Endothelial cell of umbilical vein (primary cell): Measurements from ENCODE around the gene HPX. TPM values are rescaled to one million over a fixed set of nuclear protein-coding genes. Genes with fewer than 3 reads are reported as not detected.

Experiments used
- BruUV-seq: library from RNA; stranded (reverse); fragments of 400-500 nt; replicated peaks from 2 replicates; lab custom pipeline; 2021; lab: Mats Ljungman, UMichigan
- CTCF ChIA-PET: fragments of 300-600, 350-600 bp; sonication (Branson Sonifier 250); formaldehyde crosslinking; loops from one replicate; lab custom pipeline; 2021; ENCODE audit warnings: antibody characterized with exemption, inconsistent platforms; lab: Charles Lee
- POLR2A ChIA-PET: fragments of 300-600, 350-600 bp; sonication (Branson Sonifier 250); formaldehyde crosslinking; loops from one replicate; lab custom pipeline; 2021; ENCODE audit warnings: antibody characterized with exemption, inconsistent platforms; lab: Charles Lee
- DNase-seq: peaks from one replicate; pipeline ENCODE4 v3.0.0-alpha.2; 2011; ENCODE audit warnings: low read depth, low spot score
- FAIRE-seq: peaks from 2 replicates; lab custom pipeline; 2011; peaks lifted over from hg19 to GRCh38; lab: Jason Lieb, UNC
- H2AFZ ChIP-seq: 2 replicates; pipeline ENCODE4 v1.6.0; 2012; ENCODE audit warnings: low read depth, low read length, control low read depth, inconsistent platforms
- H3K27ac ChIP-seq: 2 replicates; pipeline ENCODE4 v1.5.1; 2011; ENCODE audit warnings: low read depth, mild to moderate bottlenecking, control low read depth, low read length, moderate library complexity; ENCODE audit not compliant: insufficient read depth
- H3K27me3 ChIP-seq, 2 experiments: 2 replicates each; pipeline versions ENCODE4 v1.6.0 to v1.6.1; 2011; ENCODE audit warnings: low read length in 2 of 2, mixed read lengths in 1 of 2; ENCODE audit not compliant: control insufficient read depth in 2 of 2, insufficient read depth in 2 of 2
- H3K36me3 ChIP-seq, 2 experiments: 2 replicates in 1 of 2; 3 replicates in 1 of 2; pipeline ENCODE4 v1.5.1; 2011; ENCODE audit warnings: low read length in 2 of 2, mild to moderate bottlenecking in 1 of 2, moderate library complexity in 1 of 2; ENCODE audit not compliant: control insufficient read depth in 2 of 2, insufficient read depth in 2 of 2; ENCODE audit errors: extremely low read depth in 1 of 2
- H3K4me1 ChIP-seq: 3 replicates; pipeline ENCODE4 v1.5.1; 2011; ENCODE audit warnings: mild to moderate bottlenecking, low read length; ENCODE audit not compliant: control insufficient read depth, insufficient read depth; ENCODE audit errors: extremely low read depth
- H3K4me2 ChIP-seq: 2 replicates; pipeline ENCODE4 v1.6.1; 2011; ENCODE audit warnings: low read length, control low read depth, mixed read lengths; ENCODE audit not compliant: insufficient read depth
- H3K4me3 ChIP-seq, 3 experiments: fragments of 200-600 bp in 1 of 3; sonication (generic), shearing (Covaris generic) in 1 of 3; replicated peaks in 1 of 3; 2 replicates each; pipeline ENCODE4 v1.5.1; 2011 to 2016; ENCODE audit warnings: control low read depth in 3 of 3, low read length in 3 of 3, mild to moderate bottlenecking in 2 of 3, inconsistent platforms in 1 of 3, low read depth in 1 of 3, moderate library complexity in 1 of 3; ENCODE audit not compliant: insufficient read depth in 1 of 3
- H3K79me2 ChIP-seq: 2 replicates; pipeline ENCODE4 v1.6.0; 2012; ENCODE audit warnings: low read length, inconsistent platforms; ENCODE audit not compliant: control insufficient read depth, insufficient read depth
- H3K9ac ChIP-seq: replicated peaks from 2 replicates; pipeline ENCODE3; 2011; ENCODE audit warnings: low read length, control low read depth; ENCODE audit not compliant: insufficient read depth; ENCODE audit errors: extremely low read depth
- H3K9me1 ChIP-seq: replicated peaks from 3 replicates; pipeline ENCODE4 v1.6.0; 2011; ENCODE audit warnings: mild to moderate bottlenecking, low read length; ENCODE audit not compliant: control insufficient read depth, insufficient read depth; ENCODE audit errors: extremely low read depth
- H3K9me3 ChIP-seq: replicated peaks from 2 replicates; pipeline ENCODE4 v1.5.1; 2012; ENCODE audit warnings: low read length, inconsistent platforms; ENCODE audit not compliant: control insufficient read depth, insufficient read depth
- H4K20me1 ChIP-seq: replicated peaks from 2 replicates; pipeline ENCODE3; 2011; ENCODE audit warnings: mild to moderate bottlenecking, low read length; ENCODE audit not compliant: control insufficient read depth, insufficient read depth; ENCODE audit errors: extremely low read depth
- CTCF ChIP-seq, 2 donors: IDR thresholded peaks; 1 replicate in 1 of 2; 2 replicates in 1 of 2; pipeline ENCODE4 v1.5.1; 2011; ENCODE audit warnings: low read length in 2 of 2, mild to moderate bottlenecking in 2 of 2, moderate library complexity in 2 of 2, control low read depth in 1 of 2, inconsistent platforms in 1 of 2, low read depth in 1 of 2; ENCODE audit not compliant: insufficient read depth in 1 of 2; ENCODE audit errors: extremely low read depth in 1 of 2
- EZH2 ChIP-seq: IDR thresholded peaks from 2 replicates; pipeline ENCODE4 v1.6.1; 2012; ENCODE audit warnings: borderline replicate concordance, low read depth, mild to moderate bottlenecking, moderate library complexity, low read length, inconsistent platforms; ENCODE audit not compliant: severe bottlenecking
- FOS ChIP-seq: IDR thresholded peaks from 2 replicates; pipeline ENCODE4 v1.6.1; 2011; ENCODE audit warnings: mild to moderate bottlenecking, low read length, moderate library complexity, borderline replicate concordance; ENCODE audit not compliant: insufficient read depth
- GATA2 ChIP-seq: IDR thresholded peaks from 2 replicates; pipeline ENCODE4 v1.7.0; 2011; ENCODE audit warnings: low read depth, mild to moderate bottlenecking, moderate library complexity, mixed read lengths, low read length; ENCODE audit not compliant: insufficient read length, insufficient read depth
- JUN ChIP-seq: IDR thresholded peaks from 2 replicates; pipeline ENCODE4 v1.6.1; 2011; ENCODE audit warnings: borderline replicate concordance, low read depth; ENCODE audit not compliant: insufficient read length, insufficient read depth
- MYC ChIP-seq: IDR thresholded peaks from one replicate; pipeline ENCODE4 v1.6.1; 2011; ENCODE audit warnings: mild to moderate bottlenecking, low read depth, low read length
- POLR2A ChIP-seq: IDR thresholded peaks from 2 replicates; pipeline ENCODE4 v1.6.1; 2012; ENCODE audit warnings: low read depth, mild to moderate bottlenecking, control low read depth, low read length
- POLR2AphosphoS5 ChIP-seq: IDR thresholded peaks from 2 replicates; pipeline ENCODE4 v1.6.1; 2012; ENCODE audit warnings: low read depth, mild to moderate bottlenecking, control low read depth, low read length, moderate library complexity; ENCODE audit not compliant: insufficient read depth
- dilution Hi-C: fragments of 300-500 bp; cut with MboI; formaldehyde crosslinking; loops from one replicate; pipeline ENCODE4 v1.15.0; 2019; ENCODE audit warnings: low sequenced_read_pairs; ENCODE audit not compliant: extremely low pct_ligation_motif_present
- intact Hi-C: fragments of 100-400 bp; cut with micrococcal nuclease; formaldehyde crosslinking; loops from one replicate; pipeline ENCODE4 v1.10.0; 2022
- polyA plus RNA-seq, 4 experiments: library from polyadenylated mRNA; depleted of rRNA in 3 of 4; stranded (reverse) in 3 of 4; unstranded in 1 of 4; fragments of >200 nt; gene quantifications; 2 replicates each; pipeline versions ENCODE4 v1.2.1 to v1.2.3, GENCODE V29; 2011 to 2012; ENCODE audit warnings: missing spikeins in 1 of 4
- total RNA-seq: library from RNA; stranded (reverse); gene quantifications from 2 replicates; pipeline ENCODE4 v1.2.3, GENCODE V29; 2021
- TF ChIP-seq, protein P1 (sequence below): IDR thresholded peaks from 2 replicates; pipeline ENCODE4 v1.6.1; 2011; ENCODE audit not compliant: insufficient read depth, insufficient read length

The HPX gene
- total and polyA plus RNA-seq, 2 donors (not counting 3 experiments of a cell fraction or from before 2014, with no cell fraction given): 1.3 to 1.5 TPM

DNA sequence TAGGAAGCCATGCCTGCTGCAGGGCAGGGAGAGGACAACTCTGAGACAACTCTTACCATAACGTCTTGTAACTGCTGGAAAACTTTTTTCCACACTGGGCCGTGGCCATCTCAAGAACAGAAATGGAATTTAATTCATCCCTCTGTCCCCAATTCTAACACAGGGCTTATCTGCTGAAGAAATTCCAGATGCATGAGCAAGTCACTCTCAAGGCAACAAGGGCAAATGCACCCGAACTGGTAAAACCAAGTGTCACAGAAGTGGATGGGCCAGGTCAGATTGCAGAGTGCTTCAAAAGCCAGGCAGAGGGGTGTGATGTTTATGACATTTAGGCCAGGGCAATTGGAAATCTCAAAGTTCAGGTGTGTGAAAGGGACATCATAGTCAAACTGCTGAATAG is 43.2 kb downstream of the HPX start:
- dilution Hi-C loops (no loop called here), intact Hi-C loops (no loop called here)
- Histone ChIP-seq H3K4me3 (no peak overlapping the region), H3K36me3 (peaks cover 0 to 13% of the 10 kb centered on the region in 2 experiments), H3K9me3 (no peaks in the 10 kb centered on the region), H4K20me1 (no peaks in the 10 kb centered on the region), H3K4me1 (no peaks in the 10 kb centered on the region), H3K4me2 (no peak overlapping the region), H3K9ac (no peak overlapping the region), H2AFZ (no peak overlapping the region), H3K79me2 (no peaks in the 10 kb centered on the region), H3K27me3 (no peaks in the 10 kb centered on the region), H3K27ac (no peak overlapping the region), H3K9me1 (no peaks in the 10 kb centered on the region)
- BruUV-seq: no TSS peak
- no peak for DNase-seq
- TF ChIP-seq POLR2AphosphoS5 (no peak), EZH2 (no peak), MYC (no peak), FOS (no peak), CTCF (IDR thresholded peaks at IDR 0.05; ENCODE audit: extremely low read depth in 1 of 2, insufficient read depth in 1 of 2, low read depth in 1 of 2, low read length in 2 of 2) (no peak)
- POLR2A ChIA-PET: no interaction called here
- CTCF ChIA-PET: interaction anchor here (2.4 to 3.2 kb wide), 2 partner anchors 18 to 46 kb away, joined by 7 to 14 read pairs; no protein-coding TSS in a partner anchor
- FAIRE-seq: no peak

DNA sequence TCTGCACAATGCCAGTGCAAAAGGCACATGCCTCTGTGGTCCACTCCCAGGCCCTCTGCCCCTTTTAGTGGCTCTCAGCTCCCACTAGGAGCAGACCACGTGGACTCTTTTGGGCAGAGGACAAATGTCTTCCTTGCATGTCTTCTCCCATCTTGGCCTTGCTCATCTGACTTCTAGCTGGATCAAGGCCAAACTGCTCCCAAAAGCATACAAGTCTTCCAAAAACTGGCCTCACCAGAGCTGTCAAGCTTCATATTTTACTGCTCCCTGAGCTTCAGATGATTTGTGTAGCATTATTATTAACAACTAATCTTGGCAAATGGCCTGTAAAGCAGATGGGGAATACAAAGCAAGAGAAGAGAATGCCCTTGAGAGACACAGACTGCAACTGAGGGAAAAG is 43.6 kb downstream of the HPX start:
- Histone ChIP-seq H3K9me3 (no peaks in the 10 kb centered on the region), H4K20me1 (no peaks in the 10 kb centered on the region), H2AFZ (no peak overlapping the region), H3K4me3 (no peak overlapping the region), H3K36me3 (peaks cover 0 to 13% of the 10 kb centered on the region in 2 experiments), H3K9me1 (no peaks in the 10 kb centered on the region), H3K27me3 (no peaks in the 10 kb centered on the region), H3K27ac (no peak overlapping the region), H3K9ac (no peak overlapping the region), H3K79me2 (no peaks in the 10 kb centered on the region), H3K4me2 (no peak overlapping the region), H3K4me1 (no peaks in the 10 kb centered on the region)
- dilution Hi-C loops (no loop called here), intact Hi-C loops (no loop called here)
- BruUV-seq: no TSS peak
- no peak for FAIRE-seq
- POLR2A ChIA-PET: no interaction called here
- DNase-seq: no peak
- TF ChIP-seq FOS (no peak), CTCF (IDR thresholded peaks at IDR 0.05; ENCODE audit: extremely low read depth in 1 of 2, insufficient read depth in 1 of 2, low read depth in 1 of 2, low read length in 2 of 2) (no peak), GATA2 (no peak), EZH2 (no peak), POLR2AphosphoS5 (no peak), POLR2A (no peak), MYC (no peak), JUN (no peak)
- TF ChIP-seq, protein P1, sequence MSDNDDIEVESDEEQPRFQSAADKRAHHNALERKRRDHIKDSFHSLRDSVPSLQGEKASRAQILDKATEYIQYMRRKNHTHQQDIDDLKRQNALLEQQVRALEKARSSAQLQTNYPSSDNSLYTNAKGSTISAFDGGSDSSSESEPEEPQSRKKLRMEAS: no peak
- CTCF ChIA-PET: interaction anchor here (1.1 to 2.6 kb wide), 3 partner anchors 18 to 47 kb away, joined by 3 to 11 read pairs (median 7); no protein-coding TSS in a partner anchor
